IMR-90 (cell line): Measurements from ENCODE around the gene TANGO2. TPM values are rescaled to one million over a fixed set of nuclear protein-coding genes. Genes with fewer than 3 reads are reported as not detected.

Experiments
- ATAC-seq: fragments of 200-7000 bp; cut with Tn5 transposase; 2 replicates; pipeline ENCODE4 v1.9.1; 2020; ENCODE audit warnings: low read depth, mild to moderate bottlenecking, moderate library complexity
- BruUV-seq: library from RNA; stranded (reverse); fragments of 400-500 nt; replicated peaks from 2 replicates; lab custom pipeline; 2021; lab: Mats Ljungman, UMichigan
- CTCF ChIA-PET: fragments of 300-600 bp; formaldehyde crosslinking; extraction: SDS; loops from one replicate; lab custom pipeline; 2021; ENCODE audit warnings: antibody characterized with exemption; lab: Yijun Ruan, JAX
- POLR2A ChIA-PET: fragments of 300-600 bp; sonication (Branson Sonifier 250); formaldehyde crosslinking; loops from one replicate; lab custom pipeline; 2022; ENCODE audit warnings: antibody characterized with exemption; ENCODE audit not compliant: unreplicated experiment; lab: Charles Lee
- DNase-seq: peaks from one replicate; pipeline ENCODE4 v3.0.0; 2013
- H2AFZ ChIP-seq: replicated peaks from 2 replicates; pipeline ENCODE3; 2013; ENCODE audit warnings: low read length, mild to moderate bottlenecking; ENCODE audit not compliant: poor library complexity
- H2AK5ac ChIP-seq: 2 replicates; pipeline ENCODE4 v1.6.1; 2013; ENCODE audit warnings: low read depth, low read length, inconsistent platforms
- H2AK9ac ChIP-seq: replicated peaks from 2 replicates; pipeline ENCODE3; 2013; ENCODE audit warnings: mild to moderate bottlenecking, low read depth, low read length, moderate library complexity; ENCODE audit not compliant: poor library complexity
- H2BK120ac ChIP-seq: 2 replicates; pipeline ENCODE4 v1.6.1; 2013; ENCODE audit warnings: low read depth, low read length, inconsistent platforms
- H2BK15ac ChIP-seq: 3 replicates; pipeline ENCODE4 v1.6.1; 2013; ENCODE audit warnings: low read depth, low read length, inconsistent platforms
- H2BK20ac ChIP-seq: 2 replicates; pipeline ENCODE4 v1.6.1; 2013; ENCODE audit warnings: low read depth, mild to moderate bottlenecking, inconsistent platforms, low read length, moderate library complexity
- H2BK5ac ChIP-seq: 2 replicates; pipeline ENCODE4 v1.6.1; 2013; ENCODE audit warnings: mild to moderate bottlenecking, low read depth, low read length, inconsistent platforms; ENCODE audit not compliant: poor library complexity, severe bottlenecking
- H3K14ac ChIP-seq: replicated peaks from 2 replicates; pipeline ENCODE4 v1.6.1; 2013; ENCODE audit warnings: low read depth, low read length, inconsistent platforms
- H3K18ac ChIP-seq: 2 replicates; pipeline ENCODE4 v1.6.1; 2013; ENCODE audit warnings: low read depth, low read length, control low read depth
- H3K23ac ChIP-seq: 2 replicates; pipeline ENCODE4 v1.6.1; 2013; ENCODE audit warnings: low read depth, low read length, inconsistent platforms
- H3K27ac ChIP-seq: 2 replicates; pipeline ENCODE4 v1.5.1; 2013; ENCODE audit warnings: mild to moderate bottlenecking, control low read depth, low read length; ENCODE audit not compliant: insufficient read depth
- H3K27me3 ChIP-seq: 2 replicates; pipeline ENCODE4 v1.6.1; 2013; ENCODE audit warnings: low read length; ENCODE audit not compliant: control insufficient read depth, insufficient read depth
- H3K36me3 ChIP-seq: 2 replicates; pipeline ENCODE4 v1.6.1; 2013; ENCODE audit warnings: low read length, mixed read lengths; ENCODE audit not compliant: control insufficient read depth, insufficient read depth
- H3K4ac ChIP-seq: 2 replicates; pipeline ENCODE4 v1.6.1; 2013; ENCODE audit warnings: low read depth, low read length, inconsistent platforms
- H3K4me1 ChIP-seq: 2 replicates; pipeline ENCODE4 v1.6.1; 2013; ENCODE audit warnings: low read length, mixed read lengths; ENCODE audit not compliant: control insufficient read depth, insufficient read depth
- H3K4me2 ChIP-seq: 2 replicates; pipeline ENCODE4 v1.6.1; 2013; ENCODE audit warnings: low read depth, mild to moderate bottlenecking, control low read depth, low read length, moderate library complexity
- H3K4me3 ChIP-seq: 2 replicates; pipeline ENCODE4 v1.5.1; 2013; ENCODE audit warnings: low read depth, mild to moderate bottlenecking, control low read depth, low read length, moderate library complexity; ENCODE audit not compliant: insufficient read depth
- H3K56ac ChIP-seq: 2 replicates; pipeline ENCODE4 v1.6.1; 2013; ENCODE audit warnings: low read length, inconsistent platforms; ENCODE audit not compliant: insufficient read depth; ENCODE audit errors: extremely low read depth
- H3K79me1 ChIP-seq, 2 experiments: 2 replicates each; pipeline ENCODE4 v1.6.1; 2013; ENCODE audit warnings: low read length in 2 of 2, inconsistent platforms in 1 of 2, low read depth in 1 of 2
- H3K9ac ChIP-seq: 2 replicates; pipeline ENCODE4 v1.6.1; 2013; ENCODE audit warnings: low read depth, low read length, control low read depth
- H3K9me1 ChIP-seq: 2 replicates; pipeline ENCODE4 v1.6.1; 2013; ENCODE audit warnings: low read length, inconsistent platforms; ENCODE audit not compliant: insufficient read depth
- H3K9me3 ChIP-seq: 2 replicates; pipeline ENCODE4 v1.6.1; 2013; ENCODE audit warnings: low read length; ENCODE audit not compliant: control insufficient read depth, insufficient read depth
- H4K20me1 ChIP-seq: 2 replicates; pipeline ENCODE4 v1.6.1; 2013; ENCODE audit warnings: low read length, inconsistent platforms; ENCODE audit not compliant: insufficient read depth
- H4K5ac ChIP-seq: 2 replicates; pipeline ENCODE4 v1.6.1; 2013; ENCODE audit warnings: mild to moderate bottlenecking, low read depth, low read length, control low read depth
- H4K8ac ChIP-seq, 2 experiments: 2 replicates each; pipeline ENCODE4 v1.6.1; 2013; ENCODE audit warnings: low read depth in 2 of 2, low read length in 2 of 2, control low read depth in 1 of 2, inconsistent platforms in 1 of 2
- H4K91ac ChIP-seq: 2 replicates; pipeline ENCODE4 v1.6.1; 2013; ENCODE audit warnings: low read depth, low read length, inconsistent platforms; ENCODE audit not compliant: insufficient read depth
- BHLHE40 ChIP-seq: fragments of 150-350 bp; IDR thresholded peaks from 2 replicates; pipeline ENCODE4 v1.6.1; 2016; ENCODE audit warnings: mild to moderate bottlenecking, low read depth, low read length
- CEBPB ChIP-seq: IDR thresholded peaks from 2 replicates; pipeline ENCODE4 v1.6.1; 2012; ENCODE audit warnings: low read depth, low read length, improper control_type of control experiment
- CHD1 ChIP-seq: IDR thresholded peaks from 2 replicates; pipeline ENCODE4 v1.6.1; 2012; ENCODE audit warnings: low read depth, low read length, improper control_type of control experiment
- CTCF ChIP-seq: conservative IDR thresholded peaks from 2 replicates; pipeline ENCODE4 v1.5.1; 2012; ENCODE audit warnings: mild to moderate bottlenecking, low read depth, low read length, improper control_type of control experiment
- ELK1 ChIP-seq: fragments of 150-350 bp; IDR thresholded peaks from 2 replicates; pipeline ENCODE4 v1.6.1; 2016; ENCODE audit warnings: low read depth, mild to moderate bottlenecking, low read length, moderate library complexity, borderline replicate concordance
- FOS ChIP-seq: fragments of 150-350 bp; IDR thresholded peaks from 2 replicates; pipeline ENCODE4 v1.6.1; 2016; ENCODE audit warnings: low read depth, low read length
- MAFK ChIP-seq: IDR thresholded peaks from 2 replicates; pipeline ENCODE4 v1.6.1; 2012; ENCODE audit warnings: low read depth, low read length, improper control_type of control experiment
- MAZ ChIP-seq: IDR thresholded peaks from 2 replicates; pipeline ENCODE4 v1.6.1; 2012; ENCODE audit warnings: low read depth, mild to moderate bottlenecking, low read length, improper control_type of control experiment, moderate library complexity, borderline replicate concordance
- MXI1 ChIP-seq: IDR thresholded peaks from 2 replicates; pipeline ENCODE4 v1.6.1; 2012; ENCODE audit warnings: low read depth, mild to moderate bottlenecking, low read length, moderate library complexity, borderline replicate concordance
- NFE2L2 ChIP-seq: fragments of 150-350 bp; IDR thresholded peaks from 2 replicates; pipeline ENCODE4 v1.6.1; 2016; ENCODE audit warnings: low read depth, mild to moderate bottlenecking, low read length
- POLR2A ChIP-seq: IDR thresholded peaks from 2 replicates; pipeline ENCODE4 v1.6.1; 2012; ENCODE audit warnings: mild to moderate bottlenecking, low read depth, low read length
- RCOR1 ChIP-seq: IDR thresholded peaks from 2 replicates; pipeline ENCODE4 v1.6.1; 2012; ENCODE audit warnings: mild to moderate bottlenecking, low read length, improper control_type of control experiment; ENCODE audit not compliant: insufficient replicate concordance
- RFX5 ChIP-seq: IDR thresholded peaks from 2 replicates; pipeline ENCODE4 v1.8.0; 2012; ENCODE audit warnings: low read depth, mild to moderate bottlenecking, low read length, moderate library complexity
- SMC3 ChIP-seq: fragments of 150-350 bp; IDR thresholded peaks from 2 replicates; pipeline ENCODE4 v1.6.1; 2016; ENCODE audit warnings: low read depth, mild to moderate bottlenecking, antibody characterized with exemption, low read length, moderate library complexity
- USF2 ChIP-seq: fragments of 150-350 bp; IDR thresholded peaks from 2 replicates; pipeline ENCODE4 v1.6.1; 2017; ENCODE audit warnings: mild to moderate bottlenecking, antibody characterized with exemption, low read length, low read depth
- WGBS, 2 experiments: methylation state at CpG; one replicate each; pipeline versions ENCODE4 v1.1.5 to v1.1.7; 2013; ENCODE audit warnings: missing lambda C conversion rate in 2 of 2; ENCODE audit not compliant: insufficient read length in 1 of 2; ENCODE audit errors: extremely low coverage in 2 of 2; 5-methylcytosine and 5-hydroxymethylcytosine counted together
- dilution Hi-C: fragments of 300-500 bp; cut with HindIII; formaldehyde crosslinking; loops from one replicate; pipeline ENCODE4 v1.14.3; 2018; ENCODE audit warnings: low sequenced_read_pairs; ENCODE audit not compliant: unreplicated experiment
- in situ Hi-C: fragments of 300-500 bp; cut with MboI; formaldehyde crosslinking; loops from 3 replicates; pipeline ENCODE4 v1.14.3; 2019; ENCODE audit warnings: low sequenced_read_pairs, inconsistent platforms, mixed read lengths
- intact Hi-C: fragments of 100-400 bp; cut with micrococcal nuclease; formaldehyde crosslinking; loops from 2 replicates; pipeline ENCODE4 v1.10.0; 2022
- polyA plus RNA-seq, 3 experiments: library from polyadenylated mRNA; depleted of rRNA; stranded (reverse); fragments of >200 nt; gene quantifications; 2 replicates each; pipeline ENCODE4 v1.2.3, GENCODE V29; 2012; ENCODE audit warnings: low replicate concordance in 1 of 3
- total RNA-seq: library from RNA; depleted of rRNA; stranded (reverse); fragments of >200 nt; gene quantifications from 2 replicates; pipeline ENCODE4 v1.2.3, GENCODE V29; 2012

TANGO2 gene
- total and polyA plus RNA-seq, 2 of the 4 experiments (the other 2 are of a cell fraction) = 45.1 to 75.1 TPM

- H3K18ac ChIP-seq = no peak overlapping the region
- no peak overlapping the region for H2BK15ac ChIP-seq
- no peak overlapping the region for H3K9ac ChIP-seq
- no peak overlapping the region for H3K56ac ChIP-seq
- no peak overlapping the region for H3K4me3 ChIP-seq
- in situ Hi-C loops (no loop called here), dilution Hi-C loops (no loop called here), intact Hi-C loops (no loop called here)
- ChIA-PET POLR2A (no interaction called here), CTCF (no interaction called here)
- peaks cover 5% of the 10 kb centered on the region; the same call in 1 of the 2 replicates for H4K20me1 ChIP-seq
- H2AFZ ChIP-seq = no peak overlapping the region
- H3K14ac ChIP-seq = no peak overlapping the region
- ATAC-seq = no peak
- no peak overlapping the region for H4K91ac ChIP-seq
- no peak overlapping the region for H2AK5ac ChIP-seq
- no peak overlapping the region for H2AK9ac ChIP-seq
- peaks cover 10% of the 10 kb centered on the region for H3K4me1 ChIP-seq
- no peaks in the 10 kb centered on the region for H3K9me3 ChIP-seq
- TF ChIP-seq CTCF = no peak
- no peak for TF ChIP-seq MAFK
- TF ChIP-seq ELK1 = no peak
- no peak for TF ChIP-seq SMC3
- no peak for TF ChIP-seq MAZ
- TF ChIP-seq RFX5 = no peak
- no peak for TF ChIP-seq MXI1
- TF ChIP-seq FOS = no peak
- no peak for TF ChIP-seq USF2
- TF ChIP-seq NFE2L2 = no peak
- TF ChIP-seq CHD1 = no peak
- TF ChIP-seq POLR2A = no peak
- no peak for TF ChIP-seq BHLHE40
- no peak for TF ChIP-seq RCOR1
- no peak for TF ChIP-seq CEBPB
- peaks cover 12% of the 10 kb centered on the region for H3K36me3 ChIP-seq
- no TSS peak for BruUV-seq
- H3K9me1 ChIP-seq = peaks cover 6% of the 10 kb centered on the region
- no peak overlapping the region for H3K4me2 ChIP-seq
- H3K27ac ChIP-seq = no peak overlapping the region
- H4K8ac ChIP-seq = no peak overlapping the region
- no peak overlapping the region for H2BK20ac ChIP-seq
- DNase-seq = no peak
- H4K5ac ChIP-seq = no peak overlapping the region
- no peak overlapping the region for H2BK120ac ChIP-seq
- H2BK5ac ChIP-seq = no peak overlapping the region
- no peak overlapping the region for H3K4ac ChIP-seq
- WGBS, 2 experiments = 96% methylated on average over 46 of the region's 52 CpGs; no CpG with 5 or more reads in 1 of the 2 experiments
- no peaks in the 10 kb centered on the region for H3K27me3 ChIP-seq
- no peak overlapping the region for H3K23ac ChIP-seq
- peaks cover 4 to 23% of the 10 kb centered on the region in 2 experiments; a peak in 3 of 4 replicates for H3K79me1 ChIP-seq
Measured at GRCh38 chr22:19979712-19980493, 41.0 kb upstream of the TANGO2 start.
